Loucy (cell line): Measurements from ENCODE around the gene SAPCD2.

ENCODE experiments used
- H2AFZ ChIP-seq: fragments of 200-600 bp; sonication (generic); 2 replicates; pipeline ENCODE4 v1.6.0; 2016; ENCODE audit warnings: antibody characterized with exemption, mild to moderate bottlenecking, low read length, moderate library complexity
- H3F3A ChIP-seq: fragments of 200-600 bp; 2 replicates; pipeline ENCODE4 v1.6.0; 2016; ENCODE audit warnings: antibody characterized with exemption, low read depth, mild to moderate bottlenecking
- H3K27me3 ChIP-seq: fragments of 200-600 bp; sonication (generic); 2 replicates; pipeline ENCODE4 v1.6.1; 2014; ENCODE audit warnings: low read length, mild to moderate bottlenecking; ENCODE audit not compliant: insufficient read depth, poor library complexity, severe bottlenecking
- H3K36me3 ChIP-seq: fragments of 200-600 bp; sonication (generic); 2 replicates; pipeline ENCODE4 v1.6.1; 2016; ENCODE audit warnings: low read length; ENCODE audit not compliant: insufficient read depth
- H3K4me1 ChIP-seq: fragments of 200-600 bp; sonication (generic); 2 replicates; pipeline ENCODE4 v1.5.1; 2014; ENCODE audit warnings: low read length, mild to moderate bottlenecking; ENCODE audit not compliant: insufficient read depth, poor library complexity, severe bottlenecking
- H3K4me2 ChIP-seq: fragments of 200-600 bp; sonication (generic); 2 replicates; pipeline ENCODE4 v1.6.0; 2014; ENCODE audit warnings: antibody characterized with exemption, low read length, low read depth, mild to moderate bottlenecking; ENCODE audit not compliant: poor library complexity, severe bottlenecking
- H3K4me3 ChIP-seq: fragments of 200-600 bp; sonication (generic); 2 replicates; pipeline ENCODE4 v1.5.1; 2014; ENCODE audit warnings: low read length, mild to moderate bottlenecking, mixed read lengths; ENCODE audit not compliant: poor library complexity, severe bottlenecking
- H3K79me2 ChIP-seq: fragments of 200-600 bp; sonication (generic); 2 replicates; pipeline ENCODE4 v1.6.1; 2014; ENCODE audit warnings: low read length; ENCODE audit not compliant: insufficient read depth
- H3K9ac ChIP-seq: fragments of 200-600 bp; sonication (generic); 2 replicates; pipeline ENCODE4 v1.6.0; 2014; ENCODE audit warnings: mild to moderate bottlenecking, low read depth, low read length, moderate library complexity; ENCODE audit not compliant: poor library complexity, severe bottlenecking
- H3K9me2 ChIP-seq: fragments of 200-600 bp; sonication (generic); replicated peaks from 2 replicates; pipeline ENCODE4 v1.6.1; 2016; ENCODE audit warnings: low read depth, low read length, mixed read lengths
- H3K9me3 ChIP-seq: fragments of 200-600 bp; sonication (generic); 2 replicates; pipeline ENCODE4 v1.6.1; 2014; ENCODE audit warnings: mild to moderate bottlenecking, antibody characterized with exemption, low read length, low read depth; ENCODE audit not compliant: insufficient read depth
- H4K20me1 ChIP-seq: fragments of 200-600 bp; sonication (generic); 2 replicates; pipeline ENCODE4 v1.6.0; 2014; ENCODE audit warnings: antibody characterized with exemption, low read length, mild to moderate bottlenecking; ENCODE audit not compliant: insufficient read depth, poor library complexity, severe bottlenecking
- EZH2phosphoT487 ChIP-seq: fragments of 200-600 bp; IDR thresholded peaks from 2 replicates; pipeline ENCODE4 v1.6.1; 2018; ENCODE audit warnings: antibody characterized with exemption, mild to moderate bottlenecking, moderate library complexity, borderline replicate concordance
- TF ChIP-seq, protein P1 (sequence below): fragments of 200-600 bp; sonication (generic); conservative IDR thresholded peaks from 2 replicates; pipeline ENCODE4 v1.5.1; 2014; ENCODE audit warnings: mild to moderate bottlenecking, antibody characterized with exemption, low read length

The SAPCD2 gene

DNA sequence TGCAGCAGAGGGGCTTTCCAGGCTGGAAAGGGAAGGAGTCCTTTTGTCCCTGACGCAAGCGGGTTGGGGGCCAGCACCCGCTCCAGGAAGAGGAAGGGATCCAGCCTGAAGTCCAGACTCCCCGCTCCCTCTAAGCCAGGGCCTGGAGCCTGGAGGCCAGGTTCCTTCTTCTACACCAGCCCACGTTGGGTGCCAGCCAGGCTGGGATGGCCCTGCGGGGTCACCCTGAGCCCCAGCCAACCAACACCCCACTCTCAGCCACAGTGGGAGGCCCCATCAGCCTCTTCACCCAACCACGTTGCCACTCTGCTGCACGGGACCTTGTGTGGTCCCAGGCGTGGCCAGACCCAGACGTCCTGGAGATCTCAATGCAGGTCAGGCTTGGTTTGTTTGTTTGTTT is 37.5 kb downstream of the SAPCD2 start:
- Histone ChIP-seq H3K9ac (peak overlapping the region; percentile 92), H3K9me3 (no peaks in the 10 kb centered on the region), H3K4me2 (peak overlapping the region; percentile 90)

DNA sequence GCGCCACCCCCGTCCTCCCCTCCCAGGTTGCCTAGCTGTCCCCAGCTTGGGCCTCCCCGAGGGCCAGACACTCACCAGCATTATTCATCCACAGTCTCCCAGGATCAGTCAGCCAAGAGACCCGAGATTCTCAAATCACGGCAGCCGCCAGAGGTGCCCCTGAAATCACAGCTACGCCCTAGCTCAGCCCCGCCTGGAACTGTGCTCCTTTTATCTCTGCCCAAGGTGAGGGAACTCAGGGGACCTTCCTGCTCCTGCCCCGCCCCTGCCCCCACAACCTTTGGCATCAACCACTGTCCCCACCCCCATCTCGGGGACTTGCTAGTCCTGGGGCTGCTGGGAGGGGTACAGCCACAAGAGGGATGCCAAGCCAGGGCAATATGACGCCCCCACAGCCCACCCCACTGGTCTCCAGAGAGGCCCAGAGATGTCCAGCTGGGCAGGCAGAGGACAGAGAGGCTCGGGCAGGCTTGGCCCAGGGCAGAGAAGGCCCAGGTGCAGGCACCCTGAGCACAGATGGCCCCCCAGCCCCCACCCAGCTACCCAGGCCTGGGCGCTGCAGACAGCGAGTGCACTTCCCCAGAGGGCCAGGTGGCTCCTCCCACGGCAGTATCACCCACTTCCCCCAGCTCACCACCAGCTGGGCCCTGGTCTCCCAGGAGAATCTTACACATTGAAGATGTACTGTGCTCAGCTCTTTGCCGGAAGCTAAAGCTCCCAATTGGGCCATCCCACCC is 38.3 kb downstream of the SAPCD2 start, which contains the start of gene FUT7:
Gene FUT7, minus strand, starts transcription at position 185 of the 737 bp plus-strand sequence. Its CDS starts 97 bp downstream, at position 88.
- peaks cover 4% of the 10 kb centered on the region; the same call in 1 of the 2 replicates for H3K79me2 ChIP-seq
- H3K4me1 ChIP-seq: peaks cover 54% of the 10 kb centered on the region
- H3K36me3 ChIP-seq: no peaks in the 10 kb centered on the region
- H4K20me1 ChIP-seq: peaks cover 2% of the 10 kb centered on the region
- H3K4me3 ChIP-seq: peak within 1 kb of the TSS; percentile 81
- H3F3A ChIP-seq: peaks cover 12% of the 10 kb centered on the region; the same call in 1 of the 2 replicates
- H3K4me2 ChIP-seq: peak within 1 kb of the TSS; percentile 90
- H3K9me2 ChIP-seq: no peaks in the 10 kb centered on the region
- H2AFZ ChIP-seq: no peak within 1 kb of the TSS
- no peaks in the 10 kb centered on the region for H3K9me3 ChIP-seq
- TF ChIP-seq EZH2phosphoT487: no peak
- TF ChIP-seq, protein P1, sequence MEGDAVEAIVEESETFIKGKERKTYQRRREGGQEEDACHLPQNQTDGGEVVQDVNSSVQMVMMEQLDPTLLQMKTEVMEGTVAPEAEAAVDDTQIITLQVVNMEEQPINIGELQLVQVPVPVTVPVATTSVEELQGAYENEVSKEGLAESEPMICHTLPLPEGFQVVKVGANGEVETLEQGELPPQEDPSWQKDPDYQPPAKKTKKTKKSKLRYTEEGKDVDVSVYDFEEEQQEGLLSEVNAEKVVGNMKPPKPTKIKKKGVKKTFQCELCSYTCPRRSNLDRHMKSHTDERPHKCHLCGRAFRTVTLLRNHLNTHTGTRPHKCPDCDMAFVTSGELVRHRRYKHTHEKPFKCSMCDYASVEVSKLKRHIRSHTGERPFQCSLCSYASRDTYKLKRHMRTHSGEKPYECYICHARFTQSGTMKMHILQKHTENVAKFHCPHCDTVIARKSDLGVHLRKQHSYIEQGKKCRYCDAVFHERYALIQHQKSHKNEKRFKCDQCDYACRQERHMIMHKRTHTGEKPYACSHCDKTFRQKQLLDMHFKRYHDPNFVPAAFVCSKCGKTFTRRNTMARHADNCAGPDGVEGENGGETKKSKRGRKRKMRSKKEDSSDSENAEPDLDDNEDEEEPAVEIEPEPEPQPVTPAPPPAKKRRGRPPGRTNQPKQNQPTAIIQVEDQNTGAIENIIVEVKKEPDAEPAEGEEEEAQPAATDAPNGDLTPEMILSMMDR: no peak
- peak within 1 kb of the TSS; percentile 92 for H3K9ac ChIP-seq
- H3K27me3 ChIP-seq: no peaks in the 10 kb centered on the region

More for the DNA sequence above, 37.5 kb downstream of the SAPCD2 start:
- Histone ChIP-seq H3K4me1 (peaks cover 48% of the 10 kb centered on the region), H3K79me2 (no peaks in the 10 kb centered on the region), H3K9me2 (no peaks in the 10 kb centered on the region), H2AFZ (no peak overlapping the region), H4K20me1 (no peaks in the 10 kb centered on the region), H3K27me3 (no peaks in the 10 kb centered on the region), H3K36me3 (no peaks in the 10 kb centered on the region), H3F3A (peaks cover 12% of the 10 kb centered on the region; the same call in 1 of the 2 replicates), H3K4me3 (peak overlapping the region; percentile 81)
- no peak for TF ChIP-seq EZH2phosphoT487

DNA sequence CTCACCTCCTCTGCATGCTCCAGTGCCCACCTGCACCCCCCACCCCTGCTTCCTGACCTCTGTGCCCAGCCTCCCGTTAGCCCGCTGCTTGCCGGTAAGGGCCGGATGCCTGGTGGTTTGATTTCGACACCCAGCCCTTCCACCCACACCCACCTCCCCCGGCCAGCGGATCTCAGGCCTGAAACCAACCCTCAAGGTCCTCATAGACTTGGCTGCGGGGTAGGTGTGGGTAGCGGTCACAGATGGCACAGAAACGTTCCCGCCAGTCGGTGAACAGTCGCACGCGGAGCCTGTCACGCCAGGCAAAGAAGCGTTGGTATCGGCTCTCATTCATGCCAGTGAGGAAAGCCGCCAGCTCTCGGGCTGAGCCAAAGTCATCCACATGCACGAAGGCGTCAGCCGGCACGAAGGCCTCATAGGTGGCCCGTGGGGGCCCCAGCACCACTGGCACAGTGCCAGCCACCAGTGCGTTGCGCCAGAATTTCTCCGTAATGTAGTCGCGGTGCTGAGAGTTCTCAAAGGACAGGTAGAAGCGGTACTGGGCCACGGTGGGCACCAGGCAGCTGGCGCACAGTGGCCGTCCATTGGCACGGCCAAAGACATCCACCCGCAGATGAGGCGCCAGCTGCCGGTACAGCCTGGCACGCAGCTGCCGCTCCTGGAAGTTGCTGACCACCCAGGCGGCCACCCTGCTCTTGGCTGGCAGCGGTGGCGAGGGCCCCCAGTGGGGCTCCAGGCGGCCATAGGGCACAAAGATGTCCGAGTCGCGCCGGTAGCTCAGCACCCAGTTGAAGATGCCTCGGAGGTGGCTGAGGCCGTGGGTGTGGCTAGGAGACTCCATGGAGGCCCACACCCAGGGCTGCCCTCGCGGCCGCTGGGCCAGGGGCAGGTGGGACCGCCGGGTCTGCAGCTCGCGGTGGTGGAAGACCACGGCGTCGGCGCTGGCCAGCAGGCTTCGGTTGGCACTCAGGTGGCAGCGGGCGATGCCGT is 39.5 kb downstream of the SAPCD2 start:
- peaks cover 5% of the 10 kb centered on the region; the same call in 1 of the 2 replicates for H3K79me2 ChIP-seq
- H3K9me3 ChIP-seq: no peaks in the 10 kb centered on the region
- no peak for TF ChIP-seq EZH2phosphoT487
- TF ChIP-seq, protein P1: no peak
- H3K9ac ChIP-seq: peak overlapping the region; percentile 92
- H3K4me1 ChIP-seq: peaks cover 63% of the 10 kb centered on the region
- H3K36me3 ChIP-seq: no peaks in the 10 kb centered on the region
- no peaks in the 10 kb centered on the region for H3K27me3 ChIP-seq
- H3K4me2 ChIP-seq: peak overlapping the region; percentile 90
- H3F3A ChIP-seq: peaks cover 12% of the 10 kb centered on the region; the same call in 1 of the 2 replicates
- H3K9me2 ChIP-seq: no peaks in the 10 kb centered on the region
- no peak overlapping the region for H2AFZ ChIP-seq
- H3K4me3 ChIP-seq: peak overlapping the region; percentile 81
- H4K20me1 ChIP-seq: peaks cover 5% of the 10 kb centered on the region
